ENCODE measurements around the gene IGF2BP2.
A peak's percentile ranks its signal among the peaks of the same experiment; 100 is the strongest.
"Not testable (repeated sequence)": the region's sequence is repeated elsewhere in the genome, so short reads cannot be mapped to it uniquely, and the experiment has no call there.

IGF2BP2 gene

GRCh38 chr3:185797993-185798830 is 26.6 kb downstream of the IGF2BP2 start:
- no peak for FAIRE-seq

- FAIRE-seq = no peak
Observed at GRCh38 chr3:185797108-185797881, 27.5 kb downstream of the IGF2BP2 start.

- no peak for FAIRE-seq
Observed at GRCh38 chr3:185796431-185797107, 28.3 kb downstream of the IGF2BP2 start.

GRCh38 chr3:185793381-185793780 is 31.5 kb downstream of the IGF2BP2 start:
- no peak for FAIRE-seq

- no peak for FAIRE-seq
Observed at GRCh38 chr3:185792955-185793354, 31.9 kb downstream of the IGF2BP2 start.

- FAIRE-seq = no peak
Observed at GRCh38 chr3:185789891-185790830, 34.7 kb downstream of the IGF2BP2 start.

GRCh38 chr3:185789134-185789533 is 35.7 kb downstream of the IGF2BP2 start:
- FAIRE-seq = no peak

- no peak for FAIRE-seq
Observed at GRCh38 chr3:185788292-185788691, 36.5 kb downstream of the IGF2BP2 start.

GRCh38 chr3:185786956-185787877 is 37.6 kb downstream of the IGF2BP2 start:
- FAIRE-seq = no peak

GRCh38 chr3:185786258-185786657 is 38.6 kb downstream of the IGF2BP2 start:
- not testable (repeated sequence) for FAIRE-seq

GRCh38 chr3:185784317-185784716 is 40.5 kb downstream of the IGF2BP2 start:
- FAIRE-seq = no peak

GRCh38 chr3:185781759-185782158 is 43.1 kb downstream of the IGF2BP2 start:
- no peak for FAIRE-seq

GRCh38 chr3:185779461-185779860 is 45.4 kb downstream of the IGF2BP2 start:
- FAIRE-seq = no peak

- FAIRE-seq = no peak
Observed at GRCh38 chr3:185778821-185779220, 46.0 kb downstream of the IGF2BP2 start.

GRCh38 chr3:185778094-185778493 is 46.7 kb downstream of the IGF2BP2 start:
- FAIRE-seq = no peak

- FAIRE-seq = no peak
Observed at GRCh38 chr3:185770109-185770508, 54.7 kb downstream of the IGF2BP2 start.

GRCh38 chr3:185768578-185768982 is 56.3 kb downstream of the IGF2BP2 start:
- FAIRE-seq = peak; percentile 81

GRCh38 chr3:185767002-185767688 is 57.7 kb downstream of the IGF2BP2 start:
- no peak for FAIRE-seq

- no peak for FAIRE-seq
Observed at GRCh38 chr3:185766329-185767001, 58.4 kb downstream of the IGF2BP2 start.

GRCh38 chr3:185764980-185765370 is 59.9 kb downstream of the IGF2BP2 start:
- FAIRE-seq = no peak

Data from G401.6 (cell line).